ENCODE measurements around the gene PLCH2. TPM values are rescaled to one million over a fixed set of nuclear protein-coding genes. Genes with fewer than 3 reads are reported as not detected.

PLCH2 gene
- total and polyA plus RNA-seq, 2 donors, result 7.0 to 13.4 TPM

GRCh38 chr1:2534687-2535441 lies 58.8 kb downstream of the PLCH2 start:
- H3K4me1 ChIP-seq (ENCODE audit: insufficient read depth), result no peaks in the 10 kb centered on the region
- no peak for DNase-seq (ENCODE audit: extremely low spot score)
- no peaks in the 10 kb centered on the region for H3K36me3 ChIP-seq (ENCODE audit: insufficient read depth)
- WGBS, result 24% methylated on average over 18 of the region's 18 CpGs
- H3K4me3 ChIP-seq (ENCODE audit: low read depth, low read length), result no peak overlapping the region
- no peak overlapping the region for H3K27ac ChIP-seq (ENCODE audit: low read depth)

- H3K27ac ChIP-seq (ENCODE audit: low read depth), result no peak overlapping the region
- no peaks in the 10 kb centered on the region for H3K36me3 ChIP-seq (ENCODE audit: insufficient read depth)
- H3K4me3 ChIP-seq (ENCODE audit: low read depth, low read length), result no peak overlapping the region
- 36% methylated on average over 27 of the region's 27 CpGs for WGBS
- no peaks in the 10 kb centered on the region for H3K4me1 ChIP-seq (ENCODE audit: insufficient read depth)
- no peak for DNase-seq (ENCODE audit: extremely low spot score)
Observed at GRCh38 chr1:2535455-2535854, 59.4 kb downstream of the PLCH2 start.

GRCh38 chr1:2535981-2536380 lies 59.9 kb downstream of the PLCH2 start:
- Histone ChIP-seq H3K27ac (ENCODE audit: low read depth) (no peak overlapping the region), H3K4me3 (ENCODE audit: low read depth, low read length) (no peak overlapping the region), H3K36me3 (ENCODE audit: insufficient read depth) (no peaks in the 10 kb centered on the region), H3K4me1 (ENCODE audit: insufficient read depth) (no peaks in the 10 kb centered on the region)
- DNase-seq (ENCODE audit: extremely low spot score), result no peak
- 79% methylated on average over 9 of the region's 9 CpGs for WGBS

GRCh38 chr1:2537784-2538115 lies 61.7 kb downstream of the PLCH2 start:
- no peak overlapping the region for H3K4me3 ChIP-seq (ENCODE audit: low read depth, low read length)
- no peaks in the 10 kb centered on the region for H3K36me3 ChIP-seq (ENCODE audit: insufficient read depth)
- no peak for DNase-seq (ENCODE audit: extremely low spot score)
- WGBS, result 69% methylated on average over 9 of the region's 9 CpGs
- no peak overlapping the region for H3K27ac ChIP-seq (ENCODE audit: low read depth)
- H3K4me1 ChIP-seq (ENCODE audit: insufficient read depth), result no peaks in the 10 kb centered on the region

- Histone ChIP-seq H3K4me3 (ENCODE audit: low read depth, low read length) (no peak overlapping the region), H3K36me3 (ENCODE audit: insufficient read depth) (no peaks in the 10 kb centered on the region), H3K4me1 (ENCODE audit: insufficient read depth) (no peaks in the 10 kb centered on the region), H3K27ac (ENCODE audit: low read depth) (no peak overlapping the region)
- no peak for DNase-seq (ENCODE audit: extremely low spot score)
- WGBS, result 85% methylated on average over 4 of the region's 4 CpGs
Observed at GRCh38 chr1:2538376-2538775, 62.3 kb downstream of the PLCH2 start.

- WGBS, result 92% methylated on average over 8 of the region's 8 CpGs
- H3K27ac ChIP-seq (ENCODE audit: low read depth), result no peak overlapping the region
- no peak for DNase-seq (ENCODE audit: extremely low spot score)
- H3K4me1 ChIP-seq (ENCODE audit: insufficient read depth), result no peaks in the 10 kb centered on the region
- no peak overlapping the region for H3K4me3 ChIP-seq (ENCODE audit: low read depth, low read length)
- no peaks in the 10 kb centered on the region for H3K36me3 ChIP-seq (ENCODE audit: insufficient read depth)
Observed at GRCh38 chr1:2538872-2539271, 62.8 kb downstream of the PLCH2 start.

GRCh38 chr1:2539312-2539907 lies 63.3 kb downstream of the PLCH2 start:
- no peak for DNase-seq (ENCODE audit: extremely low spot score)
- Histone ChIP-seq H3K4me1 (ENCODE audit: insufficient read depth) (no peaks in the 10 kb centered on the region), H3K27ac (ENCODE audit: low read depth) (no peak overlapping the region), H3K36me3 (ENCODE audit: insufficient read depth) (no peaks in the 10 kb centered on the region), H3K4me3 (ENCODE audit: low read depth, low read length) (no peak overlapping the region)
- WGBS, result 75% methylated on average over 12 of the region's 12 CpGs

GRCh38 chr1:2540816-2541492 lies 64.9 kb downstream of the PLCH2 start:
- no peak for DNase-seq (ENCODE audit: extremely low spot score)
- Histone ChIP-seq H3K4me1 (ENCODE audit: insufficient read depth) (no peaks in the 10 kb centered on the region), H3K36me3 (ENCODE audit: insufficient read depth) (no peaks in the 10 kb centered on the region), H3K4me3 (ENCODE audit: low read depth, low read length) (no peak overlapping the region), H3K27ac (ENCODE audit: low read depth) (no peak overlapping the region)
- WGBS, result 12% methylated on average over 39 of the region's 39 CpGs

- no peaks in the 10 kb centered on the region for H3K36me3 ChIP-seq (ENCODE audit: insufficient read depth)
- H3K4me1 ChIP-seq (ENCODE audit: insufficient read depth), result no peaks in the 10 kb centered on the region
- no peak overlapping the region for H3K4me3 ChIP-seq (ENCODE audit: low read depth, low read length)
- no peak for DNase-seq (ENCODE audit: extremely low spot score)
- no peak overlapping the region for H3K27ac ChIP-seq (ENCODE audit: low read depth)
- 75% methylated on average over 25 of the region's 25 CpGs for WGBS
Observed at GRCh38 chr1:2541619-2542245, 65.6 kb downstream of the PLCH2 start.

GRCh38 chr1:2542246-2542915 lies 66.3 kb downstream of the PLCH2 start:
- no peak overlapping the region for H3K4me3 ChIP-seq (ENCODE audit: low read depth, low read length)
- H3K27ac ChIP-seq (ENCODE audit: low read depth), result no peak overlapping the region
- no peak for DNase-seq (ENCODE audit: extremely low spot score)
- H3K4me1 ChIP-seq (ENCODE audit: insufficient read depth), result no peaks in the 10 kb centered on the region
- H3K36me3 ChIP-seq (ENCODE audit: insufficient read depth), result no peaks in the 10 kb centered on the region
- WGBS, result 87% methylated on average over 11 of the region's 11 CpGs

- Histone ChIP-seq H3K4me1 (ENCODE audit: insufficient read depth) (no peaks in the 10 kb centered on the region), H3K4me3 (ENCODE audit: low read depth, low read length) (no peak overlapping the region), H3K36me3 (ENCODE audit: insufficient read depth) (no peaks in the 10 kb centered on the region), H3K27ac (ENCODE audit: low read depth) (no peak overlapping the region)
- WGBS, result 37% methylated on average over 26 of the region's 26 CpGs
- DNase-seq (ENCODE audit: extremely low spot score), result no peak
Observed at GRCh38 chr1:2543543-2544092, 67.5 kb downstream of the PLCH2 start.

GRCh38 chr1:2544093-2544874 lies 68.2 kb downstream of the PLCH2 start:
- Histone ChIP-seq H3K4me1 (ENCODE audit: insufficient read depth) (no peaks in the 10 kb centered on the region), H3K36me3 (ENCODE audit: insufficient read depth) (no peaks in the 10 kb centered on the region), H3K4me3 (ENCODE audit: low read depth, low read length) (no peak overlapping the region), H3K27ac (ENCODE audit: low read depth) (peak overlapping the region; percentile 7)
- DNase-seq (ENCODE audit: extremely low spot score), result no peak
- 52% methylated on average over 26 of the region's 26 CpGs for WGBS

Data from urinary bladder (tissue), 4 donors.